Activated B cell treated with CpG ODN at 0.5 μM for 24 hours (primary cell): ENCODE results near the gene ORM1. TPM values are rescaled to one million over a fixed set of nuclear protein-coding genes. Genes with fewer than 3 reads are reported as not detected.

Experiments
- ATAC-seq: fragments of 200-7000 bp; cut with Tn5 transposase; one replicate; pipeline ENCODE4 v1.10.0; 2021; ENCODE audit warnings: low read depth, mild to moderate bottlenecking, moderate library complexity
- CTCF ChIA-PET: fragments of 350-600 bp; sonication (Branson Sonifier 250); formaldehyde crosslinking; loops from one replicate; lab custom pipeline; 2021; ENCODE audit warnings: antibody characterized with exemption; lab: Charles Lee
- POLR2A ChIA-PET: fragments of 350-600 bp; sonication (Branson Sonifier 250); formaldehyde crosslinking; loops from one replicate; lab custom pipeline; 2021; ENCODE audit warnings: antibody characterized with exemption; lab: Charles Lee
- DNase-seq: peaks from one replicate; pipeline ENCODE4 v3.0.0; 2022
- H3K27ac Mint-ChIP-seq: one replicate; pipeline ENCODE4 v1.8.0; 2020; ENCODE audit warnings: mixed read lengths
- H3K27me3 Mint-ChIP-seq: one replicate; pipeline ENCODE4 v1.8.0; 2021; ENCODE audit warnings: mixed read lengths
- H3K36me3 Mint-ChIP-seq: one replicate; pipeline ENCODE4 v1.8.0; 2021; ENCODE audit warnings: low read depth, mixed read lengths
- H3K4me1 Mint-ChIP-seq: one replicate; pipeline ENCODE4 v1.8.0; 2021; ENCODE audit warnings: mixed read lengths
- H3K4me3 Mint-ChIP-seq: one replicate; pipeline ENCODE4 v1.8.0; 2020; ENCODE audit warnings: mild to moderate bottlenecking, mixed read lengths
- H3K9me3 Mint-ChIP-seq: one replicate; pipeline ENCODE4 v1.8.0; 2020; ENCODE audit warnings: mixed read lengths
- CTCF ChIP-seq: fragments of 200-600 bp; IDR thresholded peaks from one replicate; pipeline ENCODE4 v1.8.0; 2022; ENCODE audit warnings: antibody characterized with exemption, mild to moderate bottlenecking
- intact Hi-C: fragments of 100-400 bp; cut with micrococcal nuclease; formaldehyde crosslinking; loops from one replicate; pipeline ENCODE4 v1.15.1; 2024
- total RNA-seq: library from RNA; stranded (reverse); gene quantifications from 2 replicates; pipeline ENCODE4 v1.2.3, GENCODE V29; 2022

Gene ORM1
- total RNA-seq, 1 donor from 2014 or later: not detected

GRCh38 chr9:114348261-114348905 is 25.5 kb downstream of the ORM1 start:
- DNase-seq: no peak
- Mint-ChIP-seq H3K27me3 (no peaks in the 10 kb centered on the region), H3K9me3 (no peaks in the 10 kb centered on the region), H3K4me3 (peak overlapping the region; percentile 58), H3K36me3 (peaks cover 95% of the 10 kb centered on the region), H3K4me1 (peaks cover 44% of the 10 kb centered on the region), H3K27ac (peak overlapping the region; percentile 94)
- intact Hi-C loops: loop anchor here (1.0 to 2.0 kb wide), 2 partner anchors 9 to 268 kb away; no protein-coding TSS in a partner anchor
- POLR2A ChIA-PET: interaction anchor here (0.5 to 13.9 kb wide), 17 partner anchors 8 to 262 kb away, joined by 3 to 188 read pairs (median 7); partner anchors contain the start of genes AKNA, ATP6V1G1 and TMEM268
- CTCF ChIA-PET: interaction anchor here (1.0 to 1.3 kb wide), 5 partner anchors 16 to 305 kb away, joined by 3 to 6 read pairs (median 3); no protein-coding TSS in a partner anchor
- no peak for ATAC-seq
- TF ChIP-seq CTCF: no peak

- H3K36me3 Mint-ChIP-seq: peaks cover 93% of the 10 kb centered on the region
- no peaks in the 10 kb centered on the region for H3K9me3 Mint-ChIP-seq
- TF ChIP-seq CTCF: no peak
- intact Hi-C loops: loop anchor here (1.0 to 2.0 kb wide), 7 partner anchors 10 to 268 kb away; no protein-coding TSS in a partner anchor
- ChIA-PET POLR2A (interaction anchor here (0.5 to 13.9 kb wide), 18 partner anchors 9 to 262 kb away, joined by 3 to 188 read pairs (median 7); partner anchors contain the start of genes AKNA, ATP6V1G1 and TMEM268), CTCF (interaction anchor here (0.6 to 1.3 kb wide), 8 partner anchors 15 to 304 kb away, joined by 3 to 6 read pairs (median 3); no protein-coding TSS in a partner anchor)
- DNase-seq (peak; percentile 77), ATAC-seq (peak; percentile 94)
- peak overlapping the region; percentile 58 for H3K4me3 Mint-ChIP-seq
- H3K27ac Mint-ChIP-seq: peak overlapping the region; percentile 94
- H3K27me3 Mint-ChIP-seq: no peaks in the 10 kb centered on the region
- H3K4me1 Mint-ChIP-seq: peaks cover 44% of the 10 kb centered on the region
Measured at GRCh38 chr9:114348906-114349482, 26.1 kb downstream of the ORM1 start.

GRCh38 chr9:114349713-114350480 is 27.0 kb downstream of the ORM1 start:
- Mint-ChIP-seq H3K4me3 (peak overlapping the region; percentile 58), H3K4me1 (peaks cover 44% of the 10 kb centered on the region), H3K27ac (peak overlapping the region; percentile 94), H3K9me3 (no peaks in the 10 kb centered on the region), H3K36me3 (peaks cover 90% of the 10 kb centered on the region), H3K27me3 (no peaks in the 10 kb centered on the region)
- ATAC-seq: no peak
- TF ChIP-seq CTCF: no peak
- intact Hi-C loops: loop anchor here (1.0 to 2.0 kb wide), 6 partner anchors 16 to 267 kb away; no protein-coding TSS in a partner anchor
- POLR2A ChIA-PET: interaction anchor here (0.6 to 13.9 kb wide), 15 partner anchors 12 to 1129 kb away, joined by 3 to 188 read pairs (median 7); partner anchors contain the start of genes AKNA and TMEM268
- CTCF ChIA-PET: interaction anchor here (0.8 kb wide), 1 partner anchor 56 kb away, joined by 4 read pairs; no protein-coding TSS in a partner anchor
- DNase-seq: no peak

- no peak for TF ChIP-seq CTCF
- H3K4me3 Mint-ChIP-seq: no peak overlapping the region
- H3K4me1 Mint-ChIP-seq: peaks cover 44% of the 10 kb centered on the region
- ChIA-PET POLR2A (interaction anchor here (0.5 to 13.9 kb wide), 7 partner anchors 11 to 266 kb away, joined by 3 to 188 read pairs (median 4); partner anchors contain the start of gene AKNA), CTCF (interaction anchor here (0.8 kb wide), 1 partner anchor 55 kb away, joined by 4 read pairs; no protein-coding TSS in a partner anchor)
- H3K36me3 Mint-ChIP-seq: peaks cover 90% of the 10 kb centered on the region
- no peak for DNase-seq
- no peaks in the 10 kb centered on the region for H3K27me3 Mint-ChIP-seq
- no peak for ATAC-seq
- peak overlapping the region; percentile 94 for H3K27ac Mint-ChIP-seq
- H3K9me3 Mint-ChIP-seq: no peaks in the 10 kb centered on the region
- intact Hi-C loops: no loop called here
Measured at GRCh38 chr9:114350636-114351401, 27.9 kb downstream of the ORM1 start.
